HL-60 (cell line): ENCODE results near the gene GAB2.

Experiments used
- DNase-seq, 2 experiments: peaks; one replicate each; pipeline ENCODE4 v3.0.0-alpha.2; 2010 to 2020; ENCODE audit warnings: low read depth in 1 of 2, low spot score in 1 of 2
- H3K27ac ChIP-seq: fragments of 250-450 bp; sonication (Bioruptor Pico); replicated peaks from 2 replicates; pipeline ENCODE4 v1.5.1; 2020; ENCODE audit warnings: mild to moderate bottlenecking, moderate library complexity
- H3K27me3 ChIP-seq: fragments of 250-450 bp; sonication (Bioruptor Pico); 2 replicates; pipeline ENCODE4 v1.5.1; 2021; ENCODE audit warnings: mild to moderate bottlenecking, moderate library complexity; ENCODE audit not compliant: insufficient read depth, poor library complexity, severe bottlenecking
- H3K4me3 ChIP-seq: replicated peaks from 2 replicates; pipeline ENCODE4 v1.5.1; 2011; ENCODE audit warnings: mild to moderate bottlenecking, control low read depth, low read length; ENCODE audit not compliant: insufficient read depth
- GABPA ChIP-seq: IDR thresholded peaks from 2 replicates; pipeline ENCODE4 v1.6.1; 2012; ENCODE audit warnings: low read depth
- POLR2AphosphoS5 ChIP-seq: IDR thresholded peaks from 2 replicates; pipeline ENCODE4 v1.6.1; 2012; ENCODE audit warnings: low read depth
- SPI1 ChIP-seq: IDR thresholded peaks from 2 replicates; pipeline ENCODE4 v1.6.1; 2012; ENCODE audit warnings: low read depth, mild to moderate bottlenecking, borderline replicate concordance
- TF ChIP-seq, protein P1 (sequence below): IDR thresholded peaks from 2 replicates; pipeline ENCODE4 v1.6.1; 2012; ENCODE audit warnings: low read depth; ENCODE audit not compliant: insufficient replicate concordance
- TF ChIP-seq, protein P2 (sequence below): IDR thresholded peaks from one replicate; pipeline ENCODE4 v1.5.1; 2011; ENCODE audit warnings: low read length, control low read depth, inconsistent platforms; ENCODE audit not compliant: insufficient read depth

GAB2 gene

DNA sequence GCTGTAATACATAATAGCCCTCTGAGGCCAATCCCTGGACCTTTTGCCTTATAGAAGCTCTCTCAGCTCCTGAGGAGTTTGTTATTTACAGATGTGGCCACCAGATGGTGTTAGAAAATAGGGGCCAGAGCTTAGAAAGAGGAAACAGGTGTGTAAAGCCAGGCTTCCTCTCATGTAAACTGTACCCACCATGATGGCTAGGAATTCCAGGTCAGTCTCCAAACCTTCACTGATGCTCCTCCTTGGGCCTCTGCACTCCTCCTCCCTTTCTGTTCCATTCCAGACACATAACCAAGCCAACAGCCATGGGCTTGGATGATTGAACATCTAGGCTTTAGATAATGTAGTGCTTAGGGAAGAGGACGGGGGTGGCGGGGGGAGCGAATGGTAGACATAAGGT, 189.2 kb downstream of the GAB2 start:
- DNase-seq: peak; percentile 49 to 71
- Histone ChIP-seq H3K27me3 (no peaks in the 10 kb centered on the region), H3K27ac (no peak overlapping the region), H3K4me3 (no peak overlapping the region)
- no peak for TF ChIP-seq POLR2AphosphoS5
- TF ChIP-seq SPI1: peak; percentile 63; the same call in 1 of the 2 replicates

DNA sequence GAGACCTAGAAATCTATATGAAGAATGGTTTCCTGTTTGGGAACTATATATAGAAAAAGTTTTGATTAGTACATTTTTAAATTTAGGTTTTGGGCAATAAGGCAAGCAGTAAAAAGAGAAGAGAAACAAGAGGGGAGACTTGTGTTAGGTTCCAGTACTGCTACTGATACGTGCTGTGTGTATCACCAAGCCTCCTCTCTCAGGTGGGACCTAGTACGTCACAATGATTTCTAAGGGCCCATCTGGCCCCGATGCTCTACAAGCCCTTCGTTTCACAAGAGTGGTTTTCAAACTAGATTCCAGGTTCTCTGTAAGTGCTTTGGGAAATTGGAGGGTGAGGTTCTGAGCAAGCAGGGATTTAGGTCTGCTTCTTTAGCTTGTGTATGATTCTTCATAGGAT, 189.7 kb downstream of the GAB2 start:
- H3K4me3 ChIP-seq: no peak overlapping the region
- no peak for DNase-seq
- no peak overlapping the region for H3K27ac ChIP-seq
- TF ChIP-seq, protein P1, sequence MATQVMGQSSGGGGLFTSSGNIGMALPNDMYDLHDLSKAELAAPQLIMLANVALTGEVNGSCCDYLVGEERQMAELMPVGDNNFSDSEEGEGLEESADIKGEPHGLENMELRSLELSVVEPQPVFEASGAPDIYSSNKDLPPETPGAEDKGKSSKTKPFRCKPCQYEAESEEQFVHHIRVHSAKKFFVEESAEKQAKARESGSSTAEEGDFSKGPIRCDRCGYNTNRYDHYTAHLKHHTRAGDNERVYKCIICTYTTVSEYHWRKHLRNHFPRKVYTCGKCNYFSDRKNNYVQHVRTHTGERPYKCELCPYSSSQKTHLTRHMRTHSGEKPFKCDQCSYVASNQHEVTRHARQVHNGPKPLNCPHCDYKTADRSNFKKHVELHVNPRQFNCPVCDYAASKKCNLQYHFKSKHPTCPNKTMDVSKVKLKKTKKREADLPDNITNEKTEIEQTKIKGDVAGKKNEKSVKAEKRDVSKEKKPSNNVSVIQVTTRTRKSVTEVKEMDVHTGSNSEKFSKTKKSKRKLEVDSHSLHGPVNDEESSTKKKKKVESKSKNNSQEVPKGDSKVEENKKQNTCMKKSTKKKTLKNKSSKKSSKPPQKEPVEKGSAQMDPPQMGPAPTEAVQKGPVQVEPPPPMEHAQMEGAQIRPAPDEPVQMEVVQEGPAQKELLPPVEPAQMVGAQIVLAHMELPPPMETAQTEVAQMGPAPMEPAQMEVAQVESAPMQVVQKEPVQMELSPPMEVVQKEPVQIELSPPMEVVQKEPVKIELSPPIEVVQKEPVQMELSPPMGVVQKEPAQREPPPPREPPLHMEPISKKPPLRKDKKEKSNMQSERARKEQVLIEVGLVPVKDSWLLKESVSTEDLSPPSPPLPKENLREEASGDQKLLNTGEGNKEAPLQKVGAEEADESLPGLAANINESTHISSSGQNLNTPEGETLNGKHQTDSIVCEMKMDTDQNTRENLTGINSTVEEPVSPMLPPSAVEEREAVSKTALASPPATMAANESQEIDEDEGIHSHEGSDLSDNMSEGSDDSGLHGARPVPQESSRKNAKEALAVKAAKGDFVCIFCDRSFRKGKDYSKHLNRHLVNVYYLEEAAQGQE: no peak
- TF ChIP-seq, protein P2, sequence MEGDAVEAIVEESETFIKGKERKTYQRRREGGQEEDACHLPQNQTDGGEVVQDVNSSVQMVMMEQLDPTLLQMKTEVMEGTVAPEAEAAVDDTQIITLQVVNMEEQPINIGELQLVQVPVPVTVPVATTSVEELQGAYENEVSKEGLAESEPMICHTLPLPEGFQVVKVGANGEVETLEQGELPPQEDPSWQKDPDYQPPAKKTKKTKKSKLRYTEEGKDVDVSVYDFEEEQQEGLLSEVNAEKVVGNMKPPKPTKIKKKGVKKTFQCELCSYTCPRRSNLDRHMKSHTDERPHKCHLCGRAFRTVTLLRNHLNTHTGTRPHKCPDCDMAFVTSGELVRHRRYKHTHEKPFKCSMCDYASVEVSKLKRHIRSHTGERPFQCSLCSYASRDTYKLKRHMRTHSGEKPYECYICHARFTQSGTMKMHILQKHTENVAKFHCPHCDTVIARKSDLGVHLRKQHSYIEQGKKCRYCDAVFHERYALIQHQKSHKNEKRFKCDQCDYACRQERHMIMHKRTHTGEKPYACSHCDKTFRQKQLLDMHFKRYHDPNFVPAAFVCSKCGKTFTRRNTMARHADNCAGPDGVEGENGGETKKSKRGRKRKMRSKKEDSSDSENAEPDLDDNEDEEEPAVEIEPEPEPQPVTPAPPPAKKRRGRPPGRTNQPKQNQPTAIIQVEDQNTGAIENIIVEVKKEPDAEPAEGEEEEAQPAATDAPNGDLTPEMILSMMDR: no peak
- no peak for TF ChIP-seq SPI1
- no peak for TF ChIP-seq GABPA
- no peak for TF ChIP-seq POLR2AphosphoS5
- no peaks in the 10 kb centered on the region for H3K27me3 ChIP-seq

DNA sequence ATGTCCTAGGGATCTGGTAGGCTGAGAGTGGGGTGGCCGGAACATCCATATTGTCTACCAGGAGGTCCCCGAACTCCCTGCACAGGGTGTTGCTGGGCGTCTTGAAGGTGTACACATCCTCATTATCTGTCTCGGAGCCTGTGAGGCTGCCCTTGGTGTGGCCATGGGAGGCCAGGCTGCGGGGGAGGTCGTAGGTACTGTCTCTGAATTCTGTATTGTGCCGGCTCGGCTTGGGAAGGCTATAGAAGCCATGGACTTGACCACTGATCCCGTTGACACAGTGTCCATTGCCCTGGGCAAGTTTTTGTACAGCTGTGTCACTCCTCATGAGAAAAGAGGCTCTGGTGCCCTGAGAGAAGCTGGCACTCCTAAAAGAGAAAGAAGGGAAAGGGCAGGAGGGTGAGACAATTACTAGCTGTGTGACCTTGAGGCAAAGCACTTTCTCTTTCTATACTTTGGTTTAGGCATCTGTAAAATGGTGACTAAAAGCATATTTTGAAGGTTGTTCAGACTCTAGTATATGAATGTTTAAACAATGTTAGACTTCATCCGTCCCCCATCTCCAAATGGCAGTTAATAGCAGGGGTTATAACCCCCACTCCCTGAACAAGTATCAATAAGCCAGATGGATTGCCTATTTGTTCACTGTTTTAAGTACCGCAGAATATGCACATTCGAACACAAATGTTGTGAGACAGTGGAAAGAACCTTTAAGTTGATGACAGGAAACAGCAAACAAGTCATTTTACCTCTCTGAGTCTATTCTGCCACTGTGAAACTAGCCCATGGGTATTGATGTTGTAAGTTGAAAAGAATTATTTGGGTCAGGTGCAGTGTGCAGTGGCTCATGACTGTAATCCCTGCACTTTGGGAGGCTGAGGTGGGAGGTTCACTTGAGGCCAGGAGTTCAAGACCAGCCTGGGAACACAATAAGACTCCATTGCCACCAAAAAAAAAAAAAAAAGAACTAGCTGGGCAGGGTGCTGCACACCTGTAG, 190.6 kb downstream of the GAB2 start:
- TF ChIP-seq GABPA: no peak
- H3K27me3 ChIP-seq: no peaks in the 10 kb centered on the region
- DNase-seq: no peak
- H3K4me3 ChIP-seq: no peak overlapping the region
- no peak overlapping the region for H3K27ac ChIP-seq

DNA sequence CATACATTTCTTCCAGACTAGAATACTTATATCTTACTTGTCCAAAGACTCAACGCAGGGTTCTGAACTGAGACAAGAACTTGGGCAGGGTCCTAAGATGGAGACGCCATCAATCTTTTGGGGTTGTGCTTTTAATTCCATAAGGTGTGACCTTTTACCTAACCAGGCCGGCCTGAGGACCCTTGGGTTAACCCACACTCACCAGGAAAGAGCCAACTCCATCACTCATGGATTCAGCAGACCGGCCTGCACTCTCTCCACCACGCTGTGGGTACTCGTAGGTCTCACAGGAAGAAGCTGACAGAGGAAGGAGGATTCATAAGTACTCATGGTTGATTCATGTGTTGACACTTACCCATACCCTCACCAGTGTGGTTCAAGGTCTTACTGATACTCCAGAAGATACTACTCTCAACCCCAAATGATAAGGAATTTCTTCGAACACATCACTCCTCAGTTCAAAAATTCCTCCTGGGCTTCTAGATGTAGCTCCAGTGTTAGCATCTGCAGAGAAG, 192.7 kb downstream of the GAB2 start:
- H3K27ac ChIP-seq: no peak overlapping the region
- H3K4me3 ChIP-seq: no peak overlapping the region
- no peaks in the 10 kb centered on the region for H3K27me3 ChIP-seq
- no peak for DNase-seq
- TF ChIP-seq, protein P1: no peak
- no peak for TF ChIP-seq GABPA
- TF ChIP-seq, protein P2: no peak
- TF ChIP-seq SPI1: no peak
- TF ChIP-seq POLR2AphosphoS5: no peak
